Stimulated activated CD8-positive, alpha-beta memory T cell treated with anti-CD3 and anti-CD28 coated beads, Interleukin-12 subunit alpha, Interleukin-12 subunit beta, amount 100 ng/mL, for 24 hours (primary cell): ENCODE measurements around the gene CEP104.

Source experiments
- DNase-seq: peaks from one replicate; pipeline ENCODE4 v3.0.0-alpha.2; 2020; ENCODE audit errors: extremely low read depth

The CEP104 gene

DNA sequence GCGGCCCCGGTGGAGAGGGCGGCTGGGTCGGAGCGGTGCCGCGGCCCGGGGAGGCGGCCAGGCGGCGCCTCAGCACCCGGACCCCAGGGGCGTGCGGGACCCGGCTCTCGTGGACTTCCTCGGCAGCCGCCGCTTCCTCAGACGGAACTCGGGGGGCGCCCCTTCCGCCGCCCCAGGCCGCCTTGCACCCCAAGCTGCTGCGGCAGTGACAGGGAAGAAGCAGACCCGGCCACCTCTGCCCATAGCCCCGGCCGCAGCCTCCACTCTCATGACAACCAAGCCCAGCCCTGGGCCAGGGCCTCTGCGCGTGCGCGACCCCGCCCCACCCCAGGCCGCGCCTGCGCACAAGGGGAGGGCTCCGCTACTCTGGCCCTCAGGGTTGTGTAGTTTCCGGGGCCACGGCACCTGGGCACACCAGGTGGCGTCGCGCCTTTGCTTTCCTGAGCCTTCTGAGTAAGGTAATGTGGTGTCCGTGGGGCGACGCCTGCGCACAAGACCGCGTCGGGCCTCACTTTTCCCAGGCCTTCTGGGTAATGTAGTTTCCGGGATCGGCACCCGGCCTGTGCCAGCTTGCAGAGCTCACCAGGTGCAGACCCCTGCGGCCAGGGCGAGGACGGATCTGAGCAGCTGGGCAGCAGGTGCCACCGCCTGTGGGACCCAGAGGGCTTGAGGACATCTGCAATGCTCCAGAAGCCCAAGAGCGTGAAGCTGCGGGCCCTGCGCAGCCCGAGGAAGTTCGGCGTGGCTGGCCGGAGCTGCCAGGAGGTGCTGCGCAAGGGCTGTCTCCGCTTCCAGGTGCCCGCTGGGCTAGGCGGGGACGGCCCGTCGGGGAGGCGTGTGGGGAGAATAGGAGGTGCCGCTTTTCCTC, at the start of gene CEP104, which contains the start of gene DFFB:
Gene CEP104 (minus strand): TSS at position 289 of the 868 bp plus-strand sequence. CDS start 4,804 bp downstream, outside the sequence.
Gene DFFB (plus strand): TSS at position 554 of the 868 bp plus-strand sequence. CDS start 128 bp downstream, at position 682.
- peak; percentile 87 for DNase-seq

DNA sequence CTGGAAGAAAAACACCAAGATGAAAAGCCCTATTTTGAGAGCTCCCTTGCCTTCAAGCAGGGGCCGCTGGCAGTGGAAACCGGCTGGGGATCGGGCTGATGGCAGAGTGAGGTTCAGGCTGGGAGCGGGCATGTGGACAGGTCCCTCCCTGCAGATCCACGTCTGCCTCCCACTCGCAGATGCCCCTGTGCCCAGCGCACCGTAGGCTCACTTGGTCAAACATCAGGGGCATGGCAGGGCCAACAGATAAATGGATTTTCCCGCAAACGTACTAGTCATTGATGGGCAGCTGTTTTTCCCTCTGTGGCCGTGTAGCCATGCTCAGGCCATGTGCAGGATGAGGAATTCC, 49.6 kb upstream of the CEP104 start:
- no peak for DNase-seq

DNA sequence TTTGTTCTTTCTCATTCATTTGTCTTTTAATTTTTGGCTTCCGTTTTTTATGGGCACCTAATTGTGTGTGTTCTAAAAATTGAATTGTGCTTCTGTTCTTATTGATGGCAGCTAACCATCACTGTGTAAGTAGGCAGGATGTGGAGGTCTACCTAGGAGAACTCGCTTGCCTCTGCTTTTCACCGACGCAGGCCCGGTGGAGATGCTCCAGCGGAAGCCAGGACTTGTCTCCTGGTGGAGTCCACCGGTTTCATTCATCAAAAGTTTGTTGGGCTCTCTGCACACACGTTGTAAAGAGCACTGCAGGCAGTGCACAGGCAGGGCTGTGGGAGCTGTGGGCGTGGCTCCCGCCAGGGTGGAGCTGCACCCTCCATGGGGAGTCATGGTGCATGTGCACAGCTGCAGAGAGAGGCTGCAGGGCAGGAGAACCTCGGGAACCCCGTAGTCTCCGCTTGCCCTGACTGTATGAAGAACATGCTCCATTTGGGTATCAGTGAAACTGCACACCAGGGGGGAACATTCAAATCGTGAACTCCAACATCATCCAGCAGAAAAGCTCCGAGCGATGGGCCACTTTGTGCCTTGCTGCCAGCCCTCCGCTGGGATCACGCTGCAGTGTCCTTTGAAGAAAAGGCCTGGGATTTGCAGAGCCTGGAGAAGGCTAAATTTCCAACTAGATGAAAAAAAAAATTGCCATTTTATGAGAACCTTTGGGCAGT, 49.1 kb upstream of the CEP104 start:
- DNase-seq: no peak

DNA sequence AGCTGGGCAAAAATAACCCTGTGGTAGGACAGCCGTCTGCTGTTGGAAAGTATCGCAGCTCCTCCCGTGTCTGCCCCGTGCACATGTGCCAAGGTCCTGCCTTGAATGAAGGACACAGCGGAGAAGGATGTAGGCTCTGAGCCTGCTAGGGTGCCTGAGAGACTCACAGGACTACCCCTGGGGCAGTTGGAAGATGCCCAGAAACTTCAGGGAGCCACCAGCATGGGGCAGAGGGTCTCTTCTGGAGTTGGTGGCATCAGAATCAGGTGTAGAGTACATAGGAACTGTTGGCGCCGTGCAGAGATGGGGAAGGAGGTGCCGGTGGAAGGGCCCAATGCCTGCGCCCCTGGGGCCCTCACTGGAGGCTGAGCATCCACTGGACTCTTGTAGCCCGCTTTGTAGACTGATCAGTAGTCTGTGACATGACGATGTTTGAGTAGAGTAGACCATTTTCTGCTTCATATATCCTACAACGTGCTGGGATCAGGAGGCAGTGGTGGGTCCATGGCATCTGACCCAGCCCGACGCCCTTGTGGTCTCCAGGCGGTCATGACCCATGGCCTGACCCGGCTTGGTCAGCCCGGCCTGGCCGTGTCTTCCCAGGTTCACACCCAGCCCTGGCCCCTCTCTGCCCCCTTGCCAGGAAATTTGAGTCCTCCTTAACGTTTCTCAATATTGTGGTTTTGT, 48.4 kb upstream of the CEP104 start:
- DNase-seq: no peak

DNA sequence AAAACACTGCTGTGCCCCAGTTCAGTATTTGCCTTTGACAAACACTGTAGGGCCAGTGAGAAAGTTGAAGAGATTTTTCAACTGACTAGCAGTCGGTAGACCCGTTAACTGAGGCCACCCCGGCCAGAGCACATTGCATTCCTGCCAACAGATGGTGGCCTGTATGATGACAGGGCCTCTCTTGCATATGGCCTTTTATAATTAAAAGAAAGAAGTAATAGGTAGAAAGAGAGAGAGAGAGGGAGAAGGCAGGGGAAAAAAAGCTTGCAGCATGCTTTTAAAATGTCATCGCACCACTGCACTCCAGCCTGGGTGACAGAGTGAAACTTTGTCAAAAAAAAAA, 47.8 kb upstream of the CEP104 start:
- no peak for DNase-seq

DNA sequence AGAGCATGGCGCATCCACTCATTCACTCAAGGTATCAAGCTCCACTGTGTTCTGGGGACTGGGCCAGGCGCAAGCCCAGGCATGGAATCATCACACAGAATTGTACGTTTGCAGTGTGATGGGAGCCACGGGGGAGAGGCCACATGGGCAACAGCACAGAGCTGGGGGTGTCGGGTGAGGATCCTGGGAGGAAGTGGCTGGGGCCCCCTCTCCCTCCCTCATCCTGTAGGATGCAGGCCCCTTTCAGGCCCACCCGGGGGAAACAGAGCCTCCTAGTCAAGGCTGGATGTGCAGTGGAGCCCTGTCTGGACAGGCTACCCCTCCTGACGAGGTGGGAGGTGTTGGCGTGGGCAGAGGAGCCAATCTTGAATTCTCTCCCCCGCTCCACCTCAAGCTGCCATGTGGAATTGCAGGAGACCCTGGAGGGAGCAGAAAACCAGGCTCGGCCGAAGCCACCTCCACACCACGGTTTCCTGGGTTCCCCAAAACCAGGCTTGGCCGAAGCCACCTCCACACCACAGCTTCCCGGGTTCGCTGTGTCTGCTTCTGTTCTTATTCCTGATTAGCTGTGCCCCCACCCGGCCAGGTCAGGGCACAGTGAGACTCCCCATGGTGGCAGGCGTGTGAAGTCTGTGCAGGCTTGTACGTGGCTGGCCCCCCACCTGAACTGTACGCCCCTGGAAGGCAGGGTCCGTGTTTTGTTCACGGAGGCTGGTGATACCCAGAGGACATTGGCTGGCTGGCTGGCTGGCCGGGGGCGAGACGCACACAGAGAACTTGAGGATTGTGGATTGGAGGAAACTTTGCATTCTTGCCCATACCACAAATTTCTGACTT, 47.2 kb upstream of the CEP104 start:
- no peak for DNase-seq

DNA sequence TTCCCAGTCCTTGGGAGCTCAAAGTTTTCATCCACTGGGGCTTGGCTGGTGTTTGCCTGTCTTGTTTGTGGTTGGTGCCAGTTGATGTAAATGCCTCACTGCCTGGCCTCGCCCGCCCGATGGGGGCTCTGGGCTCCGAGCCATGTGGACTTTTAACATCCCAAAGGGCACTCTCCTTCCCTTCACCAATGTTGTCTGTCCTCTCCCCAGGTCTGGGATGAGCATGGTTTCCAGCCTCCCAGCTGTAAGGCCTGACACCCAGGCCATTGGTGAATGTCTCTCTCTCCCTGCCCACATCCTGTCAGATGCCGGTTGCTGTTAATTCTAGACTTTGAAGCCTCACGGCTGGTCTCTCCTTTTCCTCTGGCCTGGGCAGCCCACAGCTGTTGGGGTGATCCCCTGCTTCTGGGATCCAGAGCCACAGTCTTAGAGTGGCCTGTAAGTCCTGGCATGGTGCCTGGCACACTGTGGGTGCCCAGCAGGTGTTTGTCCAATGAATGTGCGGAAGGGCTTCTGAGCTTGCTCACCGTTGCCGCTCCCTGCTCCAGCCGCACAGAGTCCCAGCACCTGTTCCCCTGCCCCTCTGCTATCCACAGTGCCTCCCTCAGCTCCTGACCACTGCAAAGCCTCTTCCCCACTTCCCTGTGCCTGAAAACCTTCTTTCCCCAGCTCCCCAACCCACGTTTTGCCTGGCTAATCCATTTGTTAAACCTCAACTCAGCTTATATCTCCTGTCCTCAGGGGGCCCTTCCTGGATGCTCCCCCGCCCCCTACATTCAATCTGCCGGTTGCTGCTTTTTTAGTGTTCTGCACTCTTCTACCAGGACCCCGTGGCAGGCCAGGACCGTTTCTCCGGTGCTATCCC, 46.4 kb upstream of the CEP104 start:
- no peak for DNase-seq

DNA sequence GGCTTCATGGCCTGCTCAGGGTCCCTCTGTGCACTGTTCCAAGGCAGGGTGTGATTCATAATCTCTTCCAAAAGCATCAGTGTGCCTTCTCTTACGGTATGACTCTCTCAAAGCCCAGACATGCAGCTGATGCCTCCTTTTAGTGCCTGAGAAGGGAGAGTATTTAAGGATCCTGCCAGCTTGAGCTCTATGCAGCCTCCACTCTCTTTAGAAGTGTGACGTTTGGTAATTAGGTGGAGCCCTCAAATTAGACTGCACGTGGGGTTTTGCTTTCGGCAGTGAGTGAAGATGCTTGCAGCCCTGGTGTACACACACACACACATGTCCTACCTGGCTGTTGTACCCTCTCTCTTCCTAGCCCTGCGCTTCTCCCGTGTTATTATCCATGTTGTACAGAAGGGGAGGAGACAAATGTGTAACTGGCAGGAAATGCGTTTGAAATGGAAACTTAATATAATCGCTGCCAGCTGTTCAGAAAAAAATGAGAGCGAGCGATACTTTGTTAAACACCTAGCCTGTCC, 45.6 kb upstream of the CEP104 start:
- no peak for DNase-seq

DNA sequence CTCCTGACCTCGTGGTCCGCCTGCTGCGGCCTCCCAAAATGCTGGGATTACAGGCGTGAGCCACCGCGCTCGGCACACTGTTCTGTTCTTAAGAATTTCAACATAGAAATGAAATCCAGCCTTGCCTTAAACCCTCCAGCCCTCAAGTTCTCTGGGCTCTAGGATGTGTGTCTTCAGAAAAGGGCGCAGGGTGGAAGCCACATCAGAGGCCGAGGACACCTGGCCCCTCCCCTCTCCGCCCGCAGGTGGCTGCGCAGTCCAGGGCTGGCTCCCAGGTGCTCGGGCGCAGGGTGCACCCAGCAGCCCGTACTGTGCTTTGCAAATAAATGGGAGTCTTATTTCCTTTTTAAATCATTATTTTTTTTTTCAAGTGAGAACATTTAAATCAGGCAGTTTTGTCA, 45.1 kb upstream of the CEP104 start:
- DNase-seq: no peak

DNA sequence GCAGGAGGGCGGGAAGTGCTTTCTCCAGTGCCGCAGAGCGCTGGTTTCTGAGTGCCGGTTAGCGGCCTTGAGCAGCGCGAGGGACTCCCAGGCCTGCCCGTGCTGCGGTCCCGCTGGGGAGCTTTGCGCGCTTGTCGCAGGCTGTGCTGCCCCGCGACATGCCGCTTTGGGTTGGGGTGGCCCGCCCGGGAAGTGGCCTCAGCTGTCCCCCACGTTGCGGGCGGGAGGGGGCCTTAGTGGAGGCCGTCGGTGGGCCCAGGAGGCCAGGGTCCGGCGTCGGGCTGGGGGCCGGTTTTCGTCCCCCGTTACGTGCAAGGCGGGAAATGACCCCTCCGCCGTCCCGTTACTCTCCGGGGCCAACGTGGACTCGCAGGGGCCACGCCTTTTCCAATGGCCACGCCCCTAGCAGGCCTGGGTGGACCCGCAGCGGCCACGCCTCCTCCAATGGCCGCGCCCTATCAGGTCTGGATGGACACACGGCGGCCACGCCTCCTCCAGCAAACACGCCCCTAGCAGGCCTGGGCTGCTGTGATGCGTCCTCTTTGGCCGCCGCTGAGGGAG, 44.0 kb upstream of the CEP104 start:
- DNase-seq: peak; percentile 75

DNA sequence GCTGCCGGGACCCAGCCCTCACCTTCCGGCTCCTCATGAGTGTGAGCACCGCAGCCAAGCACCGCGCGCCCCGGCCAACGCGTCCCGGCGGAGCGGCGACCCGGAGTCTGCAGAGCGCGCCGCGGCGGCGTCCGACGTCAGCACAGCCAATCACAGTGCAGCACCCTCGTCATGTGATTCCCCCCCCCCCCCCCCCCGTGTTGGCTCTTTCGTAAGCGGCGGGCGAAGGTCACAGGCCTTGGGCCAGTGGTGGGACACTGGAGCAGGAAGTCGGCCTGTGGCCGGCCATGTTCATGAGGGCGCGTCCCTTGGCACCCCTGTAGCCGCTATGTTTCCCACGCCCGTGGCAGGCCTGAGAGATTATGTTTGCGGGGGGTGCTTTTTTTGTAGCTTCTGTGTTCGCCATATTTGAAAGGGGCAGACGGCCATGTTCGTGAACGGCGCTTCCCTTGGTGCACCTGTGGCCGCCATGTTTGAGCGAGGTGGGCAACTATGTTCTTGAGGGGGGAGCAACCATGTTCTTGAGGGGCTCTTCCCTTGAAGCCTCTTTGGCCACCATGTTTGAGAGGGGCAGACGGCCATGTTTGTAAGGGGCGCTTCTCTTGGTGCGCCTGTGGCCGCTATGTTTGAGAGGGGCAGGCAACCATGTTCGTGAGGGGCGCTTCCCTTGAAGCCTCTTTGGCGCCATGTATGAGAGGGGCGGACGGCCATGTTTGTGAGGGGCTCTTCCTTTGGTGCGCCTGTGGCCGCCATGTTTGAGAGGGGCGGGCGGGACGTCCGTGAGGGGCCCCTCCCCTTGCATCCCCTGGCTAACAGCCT, 43.3 kb upstream of the CEP104 start, which contains the start of gene C1orf174:
Gene C1orf174 (minus strand): TSS at position 123 of the 819 bp plus-strand sequence. CDS start 86 bp downstream, at position 37.
- peak; percentile 80 for DNase-seq

DNA sequence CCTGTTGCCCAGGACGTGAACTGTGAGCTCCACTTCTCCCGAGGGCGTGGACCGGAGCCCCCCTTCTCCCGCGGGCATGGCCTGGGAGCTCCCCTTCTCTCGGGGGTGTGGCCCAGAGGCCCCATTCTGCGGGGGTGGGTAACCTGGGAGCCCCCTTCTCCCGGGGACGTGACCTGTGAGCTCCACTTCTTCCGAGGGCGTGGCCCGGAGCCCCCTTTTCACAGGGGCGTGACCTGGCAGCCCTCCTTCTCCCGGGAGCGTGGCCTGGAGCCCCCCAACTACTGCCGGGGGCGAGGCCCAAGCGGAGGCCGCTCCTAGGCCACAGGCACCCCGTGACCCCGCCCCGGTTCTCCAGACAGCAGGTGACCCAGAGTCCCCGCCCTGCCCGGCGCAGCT, 42.7 kb upstream of the CEP104 start:
- DNase-seq: no peak

DNA sequence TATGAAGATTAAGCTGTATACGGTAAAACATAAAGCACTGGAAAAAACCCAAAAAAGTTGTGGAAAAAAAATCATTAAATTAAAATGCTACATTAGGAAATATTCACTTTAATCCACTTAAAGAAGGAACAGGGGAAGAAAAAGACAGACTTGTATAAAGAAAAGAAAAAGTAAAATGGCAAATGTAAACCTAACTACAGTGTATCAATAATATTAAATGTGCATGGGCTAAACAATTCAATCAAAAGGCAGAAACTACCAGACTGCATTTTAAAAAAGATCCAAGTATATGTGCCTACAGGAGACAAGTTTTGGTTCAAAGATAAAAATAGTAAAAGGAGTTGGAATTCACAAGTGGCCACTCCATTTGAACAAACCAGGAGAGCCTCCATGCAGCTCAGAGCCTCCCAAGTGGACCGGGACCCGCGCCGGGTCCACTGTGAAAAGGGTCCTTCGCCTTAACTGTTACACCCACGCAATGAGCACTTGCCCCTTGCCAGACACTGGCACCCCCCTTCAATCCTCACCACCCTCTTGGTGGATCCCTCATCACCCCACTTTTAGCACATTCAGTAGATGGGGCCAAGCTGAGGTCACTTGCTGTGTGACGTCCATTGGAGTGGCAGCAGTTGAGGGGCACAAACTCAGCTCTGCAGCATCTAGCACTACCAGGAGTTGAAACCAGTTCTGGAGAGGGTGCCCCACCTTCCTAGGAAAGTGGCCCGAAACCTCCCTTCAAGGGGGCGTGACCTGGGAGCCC, 42.2 kb upstream of the CEP104 start:
- DNase-seq: no peak

DNA sequence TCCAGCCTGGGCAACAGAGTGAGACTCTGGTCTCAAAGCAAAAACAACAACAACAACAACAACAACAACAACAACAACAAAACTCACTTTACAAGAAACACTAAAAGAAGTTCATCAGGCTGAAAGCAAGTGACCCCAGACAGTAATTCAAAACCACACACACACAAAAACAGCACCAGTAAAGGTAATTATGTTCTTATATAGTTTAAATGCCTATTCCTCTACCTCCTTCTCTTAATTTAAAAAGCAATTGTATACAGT, 41.4 kb upstream of the CEP104 start:
- no peak for DNase-seq

DNA sequence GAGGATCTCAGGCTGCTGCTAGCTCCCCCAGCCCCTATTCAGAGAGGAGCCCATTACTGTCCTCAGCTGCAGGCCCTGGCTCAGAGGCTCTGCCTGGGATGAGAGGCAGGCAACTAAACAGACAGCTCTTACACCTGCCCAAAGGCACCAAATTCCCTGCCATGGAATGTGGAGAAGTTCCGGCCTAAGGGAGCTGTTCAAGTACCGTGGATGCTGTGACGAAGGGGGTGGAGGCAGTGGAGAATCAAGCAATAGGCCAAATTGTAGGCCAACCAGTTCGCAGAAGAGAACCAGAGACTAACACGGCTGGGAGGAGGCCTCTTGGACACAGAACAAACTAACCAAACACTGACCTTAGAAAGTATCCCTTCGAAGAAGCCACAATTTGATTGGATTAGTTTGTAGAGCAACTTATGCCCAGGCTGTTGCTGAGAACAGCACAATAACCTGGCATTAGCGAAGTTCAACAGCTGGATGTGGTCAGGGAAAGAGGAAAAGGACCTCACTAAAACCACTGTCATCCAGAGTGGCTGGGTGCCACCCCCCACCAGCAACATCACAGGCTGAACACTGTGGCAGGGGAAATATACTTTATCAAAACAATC, 39.5 kb upstream of the CEP104 start:
- DNase-seq: no peak

DNA sequence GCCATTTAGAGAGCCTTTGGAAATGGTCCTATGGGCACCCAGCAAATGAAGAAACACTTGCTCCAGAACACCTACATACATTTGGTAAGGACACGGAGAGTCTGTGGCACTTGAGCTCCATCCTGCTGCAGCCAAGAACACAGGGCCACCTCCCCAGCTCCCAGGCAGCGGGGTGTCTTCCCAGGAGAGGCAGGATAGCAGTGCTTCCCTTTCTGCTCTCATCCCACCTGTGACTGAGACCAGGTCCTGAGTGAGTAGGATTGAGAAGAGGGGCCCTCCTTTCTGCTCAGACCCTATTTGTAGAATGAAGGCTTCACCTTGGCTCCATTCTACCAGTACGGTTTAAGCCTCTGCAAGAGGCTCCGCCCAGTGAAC, 38.9 kb upstream of the CEP104 start:
- no peak for DNase-seq

DNA sequence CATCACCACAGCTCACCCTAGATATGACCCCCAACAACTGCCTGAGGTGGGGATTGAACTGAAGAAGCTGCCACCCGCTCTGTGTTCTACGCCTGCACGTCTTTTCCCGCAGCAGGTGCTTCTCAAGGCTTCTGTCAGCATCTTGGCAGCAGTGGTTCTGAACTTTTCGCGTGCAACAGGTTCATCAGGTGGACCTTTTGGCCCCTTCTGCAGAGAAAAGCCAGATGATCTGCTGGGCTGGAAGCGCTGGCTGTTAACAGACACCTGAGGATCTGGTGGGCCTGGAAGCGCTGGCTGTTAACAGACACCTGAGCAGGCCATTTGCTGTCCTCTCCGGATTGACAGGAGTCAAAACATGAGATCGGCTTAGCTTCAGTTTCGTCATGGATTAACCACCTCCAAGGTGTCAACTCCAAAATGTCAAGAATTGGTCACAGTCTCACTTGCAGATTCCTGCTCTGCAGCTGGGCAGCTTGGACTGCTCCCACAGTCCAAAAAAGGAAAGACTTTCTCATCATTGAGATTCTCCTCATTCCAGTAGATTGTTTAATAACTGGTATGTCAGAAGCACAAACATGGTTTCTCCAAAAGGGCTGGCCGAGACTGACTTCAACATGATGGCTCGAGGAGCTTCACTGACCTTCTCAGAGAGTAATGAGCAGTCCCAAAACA, 38.4 kb upstream of the CEP104 start:
- DNase-seq: no peak
